ENCODE data around the gene PAN3. TPM values are rescaled to one million over a fixed set of nuclear protein-coding genes. Genes with fewer than 3 reads are reported as not detected.

PAN3 gene
- total and polyA plus RNA-seq, 2 of the 8 experiments (the other 6 are each of a cell fraction or from before 2014, with no cell fraction given), result 12.7 to 39.3 TPM

- DNase-seq (ENCODE audit: low read depth in 1 of 2, low spot score in 2 of 2), result no peak
- Histone ChIP-seq H3K4me1 (replicated peaks in 1 of 4; ENCODE audit: control insufficient read depth in 3 of 4, insufficient read depth in 4 of 4, low read length in 3 of 4) (no peaks in the 10 kb centered on the region), H2BK5ac (ENCODE audit: low read depth, low read length) (no peak overlapping the region), H2AK5ac (ENCODE audit: low read depth, low read length) (no peak overlapping the region), H3K79me1 (ENCODE audit: low read depth, low read length) (no peaks in the 10 kb centered on the region), H2BK20ac (ENCODE audit: low read length) (no peak overlapping the region), H2BK15ac (ENCODE audit: low read length) (no peak overlapping the region), H3K27ac (ENCODE audit: low read depth, low read length) (no peak overlapping the region), H3K23me2 (ENCODE audit: low read depth, low read length) (no peaks in the 10 kb centered on the region), H3K23ac (ENCODE audit: insufficient read length) (no peak overlapping the region), H2BK12ac (ENCODE audit: low read depth, low read length) (no peak overlapping the region), H2AFZ (ENCODE audit: low read length) (no peak overlapping the region), H3K9ac (replicated peaks in 1 of 4; ENCODE audit: extremely low read depth in 1 of 4, low read depth in 3 of 4, low read length in 3 of 4) (no peak overlapping the region), H3K36me3 (ENCODE audit: control insufficient read depth in 2 of 4, insufficient read depth in 4 of 4, low read length in 3 of 4) (no peaks in the 10 kb centered on the region), H3K4ac (replicated peaks; ENCODE audit: insufficient read length, low read depth, low read length) (no peak overlapping the region), H4K8ac (ENCODE audit: extremely low read depth, insufficient read depth, low read length) (no peak overlapping the region), H2BK120ac (replicated peaks; ENCODE audit: low read depth, low read length) (no peak overlapping the region), H3K4me3 (ENCODE audit: extremely low read depth in 1 of 4, insufficient read depth in 2 of 4, low read depth in 3 of 4, low read length in 4 of 4) (no peak overlapping the region), H3K4me2 (ENCODE audit: insufficient read depth in 1 of 2, low read depth in 2 of 2, low read length in 2 of 2) (no peak overlapping the region), H3K27me3 (replicated peaks in 1 of 4; ENCODE audit: control insufficient read depth in 3 of 4, extremely low read depth in 1 of 4, insufficient read depth in 3 of 4, low read length in 3 of 4) (no peaks in the 10 kb centered on the region; a peak in 1 of 7 replicates), H4K5ac (ENCODE audit: insufficient read length, low read depth, low read length) (no peak overlapping the region), H3K9me3 (ENCODE audit: insufficient read depth in 2 of 2, low read depth in 1 of 2, low read length in 1 of 2) (no peaks in the 10 kb centered on the region), H4K91ac (replicated peaks; ENCODE audit: insufficient read length, low read length) (no peak overlapping the region), H4K20me1 (replicated peaks in 1 of 2; ENCODE audit: control insufficient read depth in 1 of 2, insufficient read depth in 2 of 2, low read length in 2 of 2) (no peaks in the 10 kb centered on the region), H3K14ac (ENCODE audit: insufficient read length) (no peak overlapping the region), H3K56ac (replicated peaks; ENCODE audit: insufficient read length, low read depth, low read length) (no peak overlapping the region), H3K18ac (ENCODE audit: extremely low read depth, low read length) (no peak overlapping the region), H3K79me2 (ENCODE audit: control insufficient read depth in 1 of 2, insufficient read depth in 2 of 2, low read length in 2 of 2) (no peaks in the 10 kb centered on the region)
- POLR2A ChIA-PET (ENCODE audit: partially characterized antibody), result no interaction called here
- TF ChIP-seq EGR1 (IDR thresholded peaks at IDR 0.05; ENCODE audit: borderline replicate concordance, low read depth, low read length), result no peak
- no peak for TF ChIP-seq TBP (IDR thresholded peaks at IDR 0.05; ENCODE audit: low read depth, low read length)
- TF ChIP-seq CBX5 (IDR thresholded peaks at IDR 0.05; ENCODE audit: low read depth, low read length), result no peak
- no peak for TF ChIP-seq CEBPB (IDR thresholded peaks at IDR 0.05; ENCODE audit: low read depth, low read length)
- TF ChIP-seq FOSL1 (IDR thresholded peaks at IDR 0.05; ENCODE audit: insufficient read depth, low read depth, low read length), result no peak
- TF ChIP-seq RXRA (IDR thresholded peaks at IDR 0.05; ENCODE audit: insufficient read depth, low read depth, low read length), result no peak
- TF ChIP-seq NRF1 (IDR thresholded peaks at IDR 0.05; ENCODE audit: low read depth, low read length), result no peak
- TF ChIP-seq BRCA1 (IDR thresholded peaks at IDR 0.05; ENCODE audit: low read depth, low read length), result no peak
- no peak for TF ChIP-seq POLR2A (IDR thresholded peaks at IDR 0.05; ENCODE audit: control extremely low read depth in 1 of 2, low read depth in 2 of 2, low read length in 2 of 2)
- no peak for TF ChIP-seq MAFK (IDR thresholded peaks at IDR 0.05; ENCODE audit: low read depth, low read length)
- TF ChIP-seq TCF12 (IDR thresholded peaks at IDR 0.05; ENCODE audit: low read depth, low read length), result no peak
- FAIRE-seq, result no peak
- CTCF ChIA-PET (ENCODE audit: partially characterized antibody), result no interaction called here
- 94% methylated on average over 2 of the region's 2 CpGs; no CpG with 5 or more reads in 1 of the 2 experiments for WGBS, 2 experiments (ENCODE audit: extremely low coverage in 1 of 2, insufficient coverage in 1 of 2, insufficient read length in 1 of 2, insufficient replicate concordance in 2 of 2, low coverage in 1 of 2, low lambda C conversion rate in 2 of 2, missing lambda C conversion rate in 1 of 2)
Measured at GRCh38 chr13:28092431-28092830, 45.9 kb upstream of the PAN3 start.
